ENCODE measurements around the gene KRT72. TPM values are rescaled to one million over a fixed set of nuclear protein-coding genes. Genes with fewer than 3 reads are reported as not detected.

The KRT72 gene
- total RNA-seq, 2 experiments from 2014 or later, result 0.16 to 0.32 TPM

DNA sequence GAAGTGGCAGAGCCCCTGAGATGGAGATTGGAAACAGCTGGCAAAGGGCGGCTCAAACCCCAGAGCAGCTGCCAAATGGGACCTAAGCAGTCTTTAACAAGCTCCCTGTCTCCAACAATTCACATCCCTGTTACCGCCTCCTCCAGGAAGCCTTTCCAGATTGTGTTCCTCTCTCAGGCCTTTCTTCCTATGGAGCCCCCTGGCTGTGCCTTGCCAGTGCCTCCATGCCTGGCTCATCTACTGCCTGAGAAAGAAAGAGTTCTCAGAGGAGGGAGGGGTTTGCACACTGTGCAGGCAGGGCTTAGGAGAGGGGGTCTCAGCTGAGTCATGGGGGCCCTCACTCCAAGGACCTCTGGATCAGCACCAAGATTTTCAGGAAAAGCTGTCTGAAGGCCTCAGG lies 18.8 kb downstream of the KRT72 start:
- no peak overlapping the region for H3K4me3 Mint-ChIP-seq
- no peak for TF ChIP-seq CTCF (IDR thresholded peaks at IDR 0.05)
- no peaks in the 10 kb centered on the region for H3K27me3 Mint-ChIP-seq
- no peak overlapping the region for H3K27ac Mint-ChIP-seq
- ATAC-seq (no peak), DNase-seq (no peak)
- ChIA-PET CTCF (interaction anchor here (0.9 to 17.8 kb wide), 21 partner anchors 9 to 398 kb away, joined by 3 to 325 read pairs (median 3); partner anchors contain the start of gene KRT74), POLR2A (no interaction called here)
- H3K4me1 Mint-ChIP-seq (ENCODE audit: low read depth), result peaks cover 34% of the 10 kb centered on the region
- H3K36me3 Mint-ChIP-seq (ENCODE audit: low read depth), result no peaks in the 10 kb centered on the region
- H3K9me3 Mint-ChIP-seq, result no peaks in the 10 kb centered on the region
- intact Hi-C loops (cut with micrococcal nuclease), result loop anchor here (2.0 kb wide), 1 partner anchor 288 kb away; no protein-coding TSS in a partner anchor

DNA sequence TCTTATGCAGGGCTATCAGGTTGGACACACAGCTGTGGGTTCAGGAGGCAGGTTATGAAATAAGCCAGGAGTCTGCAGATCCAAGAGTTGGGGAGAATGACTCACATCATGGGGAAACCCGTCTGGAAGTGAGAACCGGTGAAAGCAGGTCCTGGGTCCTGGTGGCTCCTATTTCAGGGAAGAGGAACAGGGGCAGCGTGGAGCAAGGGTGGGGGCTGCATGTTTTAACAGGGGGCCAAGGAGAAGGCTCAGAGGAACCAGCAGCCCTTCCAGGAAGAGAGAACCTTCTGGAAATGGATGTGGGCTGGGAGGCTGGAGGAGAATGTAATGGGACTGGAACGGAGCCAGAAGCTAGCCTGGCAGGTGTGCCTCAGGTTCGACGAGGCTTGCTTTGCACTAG lies 19.8 kb downstream of the KRT72 start:
- intact Hi-C loops (cut with micrococcal nuclease), result no loop called here
- H3K4me1 Mint-ChIP-seq (ENCODE audit: low read depth), result peaks cover 25% of the 10 kb centered on the region
- ChIA-PET CTCF (interaction anchor here (1.0 to 17.8 kb wide), 13 partner anchors 8 to 399 kb away, joined by 3 to 325 read pairs (median 3); partner anchors contain the start of gene KRT74), POLR2A (no interaction called here)
- H3K36me3 Mint-ChIP-seq (ENCODE audit: low read depth), result no peaks in the 10 kb centered on the region
- no peak for DNase-seq
- TF ChIP-seq CTCF (IDR thresholded peaks at IDR 0.05), result no peak
- ATAC-seq, result no peak
- no peaks in the 10 kb centered on the region for H3K9me3 Mint-ChIP-seq
- no peak overlapping the region for H3K27ac Mint-ChIP-seq
- no peak overlapping the region for H3K4me3 Mint-ChIP-seq
- H3K27me3 Mint-ChIP-seq, result no peaks in the 10 kb centered on the region

DNA sequence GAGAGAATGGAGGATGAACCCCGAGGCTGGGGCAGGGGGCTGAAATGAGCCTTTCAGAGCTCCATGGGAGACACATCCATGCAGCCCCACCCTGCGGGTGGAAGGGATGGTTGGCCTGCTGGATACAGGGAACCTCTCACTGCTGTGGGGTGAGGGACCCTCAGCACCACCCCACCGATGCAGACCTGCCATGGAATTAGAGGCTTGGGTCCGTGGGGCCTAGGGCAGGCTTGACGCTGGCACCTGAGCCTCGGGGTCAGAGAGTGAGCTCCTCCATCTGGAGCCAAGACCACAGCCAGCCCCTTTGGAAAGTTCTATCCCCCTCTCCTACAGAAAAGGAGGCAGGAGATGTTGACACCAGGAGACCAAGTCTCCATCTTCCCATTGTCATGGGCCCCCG lies 20.2 kb downstream of the KRT72 start:
- ATAC-seq (no peak), DNase-seq (no peak)
- Mint-ChIP-seq H3K27ac (no peak overlapping the region), H3K4me3 (no peak overlapping the region), H3K4me1 (ENCODE audit: low read depth) (peaks cover 21% of the 10 kb centered on the region), H3K27me3 (no peaks in the 10 kb centered on the region), H3K36me3 (ENCODE audit: low read depth) (no peaks in the 10 kb centered on the region), H3K9me3 (no peaks in the 10 kb centered on the region)
- ChIA-PET POLR2A (no interaction called here), CTCF (interaction anchor here (1.2 to 17.8 kb wide), 7 partner anchors 7 to 400 kb away, joined by 3 to 325 read pairs (median 4); partner anchors contain the start of gene KRT74)
- no peak for TF ChIP-seq CTCF (IDR thresholded peaks at IDR 0.05)
- intact Hi-C loops (cut with micrococcal nuclease), result no loop called here

DNA sequence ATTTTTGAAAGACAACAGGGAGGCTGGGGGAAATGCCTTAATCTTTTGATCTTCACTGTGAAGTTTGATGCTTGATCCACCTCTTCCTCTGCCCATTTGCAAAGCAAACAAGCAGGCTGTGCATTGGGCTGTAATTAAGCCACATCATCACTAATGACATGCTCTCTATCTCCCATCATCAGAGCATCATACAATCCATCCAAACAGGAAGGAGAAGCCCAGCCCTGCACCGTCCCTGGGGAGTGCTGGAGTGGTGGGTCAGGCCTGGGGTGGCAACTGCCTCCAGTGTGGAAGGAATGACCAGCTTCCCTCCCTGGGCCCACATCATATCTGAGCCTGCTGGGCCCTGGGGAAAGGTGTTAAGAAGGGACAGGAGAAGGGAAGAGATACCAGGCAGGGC lies 20.8 kb downstream of the KRT72 start:
- H3K4me1 Mint-ChIP-seq (ENCODE audit: low read depth), result peaks cover 17% of the 10 kb centered on the region
- no peaks in the 10 kb centered on the region for H3K27me3 Mint-ChIP-seq
- no peak overlapping the region for H3K27ac Mint-ChIP-seq
- no peak overlapping the region for H3K4me3 Mint-ChIP-seq
- no peak for TF ChIP-seq CTCF (IDR thresholded peaks at IDR 0.05)
- intact Hi-C loops (cut with micrococcal nuclease), result no loop called here
- H3K9me3 Mint-ChIP-seq, result no peaks in the 10 kb centered on the region
- POLR2A ChIA-PET, result no interaction called here
- no peaks in the 10 kb centered on the region for H3K36me3 Mint-ChIP-seq (ENCODE audit: low read depth)
- DNase-seq (no peak), ATAC-seq (no peak)
- CTCF ChIA-PET, result interaction anchor here (1.2 to 17.8 kb wide), 6 partner anchors 12 to 400 kb away, joined by 3 to 325 read pairs (median 4); no protein-coding TSS in a partner anchor

- CTCF ChIA-PET, result interaction anchor here (1.2 to 17.8 kb wide), 2 partner anchors 297 to 401 kb away, joined by 4 to 325 read pairs; no protein-coding TSS in a partner anchor
- no peak for TF ChIP-seq CTCF (IDR thresholded peaks at IDR 0.05)
- Mint-ChIP-seq H3K27me3 (no peaks in the 10 kb centered on the region), H3K4me3 (no peak overlapping the region), H3K9me3 (no peaks in the 10 kb centered on the region), H3K36me3 (ENCODE audit: low read depth) (no peaks in the 10 kb centered on the region), H3K27ac (no peak overlapping the region), H3K4me1 (ENCODE audit: low read depth) (peaks cover 9% of the 10 kb centered on the region)
- DNase-seq (no peak), ATAC-seq (no peak)
- POLR2A ChIA-PET, result no interaction called here
- intact Hi-C loops (cut with micrococcal nuclease), result no loop called here
Measured at GRCh38 chr12:52579468-52580465, 21.5 kb downstream of the KRT72 start.

Measured in activated CD8-positive, alpha-beta T cell treated with anti-CD3 and anti-CD28 coated beads for 36 hours (primary cell).